Medulla oblongata (tissue), 1 donor: Measurements from ENCODE around the gene PEG3.
"Not testable (repeated sequence)": the region's sequence is repeated elsewhere in the genome, so short reads cannot be mapped to it uniquely, and the experiment has no call there.

Experiments used
- DNase-seq: peaks from one replicate; pipeline ENCODE4 v3.0.0-alpha.2; 2015; ENCODE audit errors: extremely low spot score

Gene PEG3

GRCh38 chr19:56840451-56841192 lies at the start of gene PEG3, which contains the start of gene ZIM2:
Gene PEG3, minus strand, starts transcription at chr19:56840726. Its CDS starts 16,071 bp downstream, at chr19:56824655.
Gene ZIM2, minus strand, starts transcription at chr19:56840726. Its CDS starts 16,449 bp downstream, at chr19:56824277.
- DNase-seq: peak; percentile 82

- no peak for DNase-seq
Measured at GRCh38 chr19:56885173-56885985, 44.9 kb upstream of the PEG3 start.

DNA sequence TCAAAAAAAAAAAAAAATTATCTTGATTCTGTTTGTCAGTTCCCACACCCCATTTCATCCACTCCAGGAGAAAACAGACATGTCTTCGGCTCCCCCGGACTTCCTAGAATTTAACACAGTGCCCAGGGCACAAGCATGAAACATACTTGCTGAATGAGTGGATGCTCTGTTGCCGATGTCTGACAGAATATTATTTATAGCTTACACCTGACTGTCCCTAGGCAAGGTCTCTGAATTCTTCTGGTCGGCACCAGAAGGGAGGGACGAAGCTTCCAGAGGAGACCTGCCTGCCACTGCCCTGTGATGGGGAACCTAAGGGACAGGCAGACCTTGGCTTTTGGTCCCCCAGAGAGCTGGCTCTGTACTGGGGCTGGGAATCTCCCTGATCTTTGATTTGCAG lies 43.9 kb upstream of the PEG3 start:
- DNase-seq: no peak

- DNase-seq: no peak
Measured at GRCh38 chr19:56880592-56881190, 40.2 kb upstream of the PEG3 start.

DNA sequence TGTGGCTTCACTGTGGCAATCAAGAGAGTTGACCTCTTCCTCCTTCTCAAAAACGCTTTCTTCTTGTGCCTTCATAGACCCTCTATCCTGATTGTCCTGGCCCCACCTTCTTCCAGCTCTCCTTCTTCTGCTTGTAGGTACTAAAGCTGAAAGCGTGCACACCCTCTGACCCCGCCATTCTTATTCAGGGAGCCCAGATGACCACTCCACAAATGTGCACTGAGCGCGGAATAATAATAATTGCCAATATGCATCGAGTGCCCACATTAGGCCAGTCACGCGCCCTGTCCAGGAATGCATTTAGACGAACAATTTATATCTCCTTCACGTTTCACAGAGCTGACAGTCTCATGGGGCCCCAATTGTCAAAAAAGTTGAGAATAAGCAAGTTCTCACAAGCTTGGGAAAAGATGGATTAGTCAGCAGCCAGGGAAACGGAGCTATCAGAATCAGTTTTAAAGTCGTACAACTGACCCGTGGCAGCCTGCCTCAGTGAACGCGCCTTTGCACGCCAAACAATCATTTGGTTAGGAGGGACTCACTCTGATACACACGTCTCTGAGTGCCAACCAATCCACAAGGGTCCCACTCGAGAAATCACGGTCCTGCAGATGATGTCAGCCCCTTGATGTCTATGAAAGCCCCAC lies 36.7 kb upstream of the PEG3 start:
- no peak for DNase-seq

GRCh38 chr19:56875717-56876116 lies 35.2 kb upstream of the PEG3 start:
- DNase-seq: no peak

- DNase-seq: no peak
Measured at GRCh38 chr19:56874530-56874929, 34.0 kb upstream of the PEG3 start.

DNA sequence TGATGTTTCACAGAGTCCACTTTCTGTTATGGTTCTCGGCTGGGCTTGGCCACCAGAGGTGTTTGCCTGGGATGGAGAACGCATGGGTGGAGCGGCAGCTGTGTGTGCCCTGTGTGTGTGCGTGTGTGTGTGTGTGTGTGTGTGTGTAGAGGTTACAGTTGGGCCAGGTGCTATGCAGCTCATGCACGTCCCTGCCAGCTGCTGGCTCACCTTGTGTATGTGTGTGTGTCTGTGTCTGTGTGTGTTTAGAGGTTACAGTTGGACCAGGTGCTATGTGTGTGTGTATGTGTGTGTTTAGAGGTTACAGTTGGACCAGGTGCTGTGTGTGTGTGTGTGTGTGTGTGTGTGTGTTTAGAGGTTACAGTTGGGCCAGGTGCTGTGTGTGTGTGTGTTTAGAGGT lies 33.0 kb upstream of the PEG3 start:
- no peak for DNase-seq

DNA sequence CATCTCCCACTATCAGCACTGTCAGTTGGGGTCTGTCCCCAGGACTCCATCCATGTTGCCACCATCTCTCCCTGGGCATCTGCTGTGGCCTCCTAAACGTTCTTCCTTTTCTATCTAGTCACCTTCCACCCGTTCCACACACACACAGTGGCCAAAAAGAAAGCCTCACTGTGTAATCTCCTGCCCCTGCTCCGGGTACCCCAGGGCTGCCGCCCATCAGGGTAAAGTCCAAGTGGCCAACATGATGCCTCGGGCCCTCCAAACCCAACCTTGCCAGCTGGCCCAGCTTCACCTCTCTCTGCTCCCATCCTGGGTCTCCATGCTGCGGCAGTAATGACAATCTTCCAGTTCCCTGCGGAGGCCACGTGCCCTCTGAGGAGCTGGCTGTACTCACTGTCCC lies 29.4 kb upstream of the PEG3 start:
- no peak for DNase-seq

DNA sequence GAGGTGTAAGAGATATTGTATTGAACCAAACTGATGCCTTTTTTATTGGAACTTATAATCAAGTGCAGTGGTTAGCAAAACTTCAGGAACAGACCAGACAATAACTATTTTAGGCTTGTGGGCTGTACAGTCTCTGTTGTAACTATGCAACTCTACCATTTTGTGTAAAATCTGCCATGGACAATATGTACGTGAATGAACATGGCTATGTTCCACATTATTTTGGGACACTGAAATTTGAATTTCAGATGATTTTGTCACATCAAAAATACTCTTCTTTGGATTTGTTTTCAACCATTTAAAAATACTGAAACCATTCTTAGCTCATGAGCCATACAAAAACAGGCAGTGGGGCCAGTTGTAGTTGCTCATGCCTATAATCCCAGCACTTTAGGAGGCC lies 27.9 kb upstream of the PEG3 start:
- DNase-seq: no peak

GRCh38 chr19:56866538-56866937 lies 26.0 kb upstream of the PEG3 start:
- no peak for DNase-seq

- no peak for DNase-seq
Measured at GRCh38 chr19:56864443-56865125, 24.1 kb upstream of the PEG3 start.

- DNase-seq: no peak
Measured at GRCh38 chr19:56862741-56863140, 22.2 kb upstream of the PEG3 start.

DNA sequence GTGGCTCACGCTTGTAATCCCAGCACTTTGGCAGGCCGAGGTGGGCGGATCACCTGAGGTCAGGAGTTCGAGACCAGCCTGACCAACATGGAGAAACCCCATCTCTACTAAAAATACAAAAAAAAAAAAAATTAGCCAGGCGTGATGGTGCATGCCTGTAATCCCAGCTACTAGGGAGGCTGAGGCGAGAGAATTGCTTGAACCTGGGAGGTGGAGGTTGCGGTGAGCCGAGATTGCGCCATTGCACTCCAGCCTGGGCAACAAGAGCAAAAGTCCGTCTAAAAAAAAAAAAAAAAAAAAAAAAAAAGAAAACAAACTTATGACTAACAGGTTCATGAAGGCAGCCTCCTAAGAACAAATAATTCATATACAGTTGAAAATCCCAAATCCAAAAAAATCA lies 19.9 kb upstream of the PEG3 start:
- DNase-seq: not testable (repeated sequence)

GRCh38 chr19:56858026-56858425 lies 17.5 kb upstream of the PEG3 start:
- DNase-seq: no peak

GRCh38 chr19:56856822-56857221 lies 16.3 kb upstream of the PEG3 start:
- DNase-seq: no peak

DNA sequence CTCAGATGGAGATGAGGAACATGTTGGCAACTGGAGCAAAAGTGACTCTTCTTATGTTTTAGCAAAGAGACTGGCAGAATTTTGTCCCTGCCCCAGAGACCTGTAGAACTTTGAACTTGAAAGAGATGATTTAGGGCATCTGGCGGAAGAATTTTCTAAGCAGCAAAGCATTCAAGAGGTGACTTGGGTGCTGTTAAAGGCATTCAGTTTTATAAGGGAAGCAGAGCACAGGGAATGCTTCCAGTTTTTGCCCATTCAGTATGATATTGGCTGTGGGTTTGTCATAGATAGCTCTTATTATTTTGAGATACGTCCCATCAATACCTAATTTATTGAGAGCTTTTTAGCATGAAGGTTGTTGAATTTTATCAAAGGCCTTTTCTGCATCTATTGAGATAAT lies 11.8 kb upstream of the PEG3 start:
- DNase-seq: not testable (repeated sequence)

DNA sequence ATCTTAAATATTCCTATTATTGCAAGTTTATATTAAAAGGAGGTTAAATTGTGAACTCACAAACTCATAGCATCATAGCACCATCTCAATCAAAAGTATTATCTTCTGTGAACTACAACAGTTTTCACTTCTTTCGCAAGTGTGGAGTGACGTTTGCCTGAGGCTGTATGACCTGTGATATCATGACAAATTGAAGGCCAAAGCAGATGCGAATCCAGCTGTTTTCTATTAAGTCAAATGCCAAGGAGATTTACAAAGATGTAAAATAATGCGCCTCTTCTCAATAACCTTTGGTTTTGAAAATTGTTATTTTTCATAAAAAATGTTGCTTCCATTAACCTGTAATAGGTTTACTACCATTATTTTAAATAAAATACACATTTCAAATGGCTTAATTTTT lies 7.6 kb upstream of the PEG3 start:
- no peak for DNase-seq

DNA sequence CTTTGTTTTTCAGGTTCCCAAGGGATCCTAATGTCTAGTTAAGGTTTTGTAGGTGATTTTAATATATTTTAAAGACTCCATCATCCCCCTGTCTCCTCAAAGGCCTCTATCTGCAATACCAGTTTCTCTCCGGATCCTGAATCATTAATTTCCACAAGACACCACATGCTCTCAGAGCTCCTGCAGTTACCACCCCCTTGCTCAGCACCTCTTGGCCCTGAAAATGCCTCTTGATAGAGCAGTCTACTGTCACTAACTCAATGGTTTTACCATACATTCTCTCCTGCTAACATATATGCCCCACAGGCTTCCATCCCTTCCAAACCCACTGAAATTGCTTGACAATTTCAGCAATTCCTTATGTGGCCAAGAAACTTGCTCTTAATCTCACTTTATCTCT lies 1.9 kb upstream of the PEG3 start:
- DNase-seq: no peak

DNA sequence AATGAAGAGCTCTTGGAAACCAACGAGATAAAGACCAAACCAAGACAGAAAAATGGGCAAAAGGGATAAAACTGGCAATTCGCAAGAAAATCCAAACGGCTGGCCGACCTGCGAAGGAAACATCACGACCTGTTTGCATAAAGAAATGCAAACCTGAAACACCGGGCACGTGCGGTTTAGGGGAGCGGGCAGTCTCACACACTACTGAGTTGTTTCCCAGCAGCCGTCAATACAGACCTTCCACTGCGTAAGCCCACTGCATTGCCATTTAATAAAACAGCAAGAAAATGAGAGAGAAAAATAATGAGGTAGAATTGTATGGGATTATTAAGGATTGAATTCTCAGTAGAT lies 642 bp upstream of the PEG3 start:
- DNase-seq: no peak

DNA sequence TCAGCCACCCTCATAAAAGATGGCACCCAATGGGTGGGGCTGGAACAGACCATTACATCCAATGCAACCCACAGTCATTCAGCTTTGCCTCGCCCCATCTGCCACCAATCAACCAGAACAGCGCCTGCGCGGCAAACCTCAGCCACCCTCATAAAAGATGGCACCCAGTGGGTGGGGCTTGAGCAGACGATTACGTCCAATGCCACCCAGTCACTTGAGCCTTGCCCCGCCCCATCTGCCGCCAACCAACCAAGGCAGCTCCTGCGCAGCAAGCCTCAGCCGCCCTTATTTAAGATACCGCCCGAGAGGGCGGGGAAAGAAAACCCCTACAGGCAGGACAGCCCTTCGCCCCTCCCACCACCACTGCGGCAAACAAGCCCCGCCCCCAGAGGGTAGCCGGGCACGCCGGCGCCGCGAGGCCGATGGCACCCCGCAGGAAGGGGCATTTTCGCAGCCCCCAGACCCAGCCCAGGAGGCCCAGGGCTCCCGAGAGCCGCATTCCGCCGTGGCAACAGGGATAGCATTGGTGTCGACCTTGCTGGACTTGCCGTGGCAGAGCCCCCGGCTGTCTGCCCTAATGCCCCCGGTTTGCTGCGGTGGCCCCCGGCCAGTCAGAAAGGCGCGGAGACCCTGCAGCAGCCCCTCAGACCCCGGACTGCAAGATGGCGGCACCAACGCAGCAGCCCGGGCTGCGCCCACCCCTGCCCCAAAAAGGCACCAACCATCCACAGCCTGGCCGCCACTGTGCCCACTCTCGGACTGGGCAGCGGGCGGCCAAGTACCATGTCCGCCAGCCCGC lies 675 bp downstream of the PEG3 start:
- DNase-seq: peak; percentile 96
